AG04449 (cell line): ENCODE data around the gene PRDX4.
A peak's percentile ranks its signal among the peaks of the same experiment; 100 is the strongest.
"Not testable (repeated sequence)": the region's sequence is repeated elsewhere in the genome, so short reads cannot be mapped to it uniquely, and the experiment has no call there.

ENCODE experiments used
- CTCF ChIA-PET: fragments of 350-600 bp; formaldehyde crosslinking; extraction: SDS; loops from one replicate; lab custom pipeline; 2021; ENCODE audit warnings: antibody characterized with exemption; lab: Yijun Ruan, JAX
- POLR2A ChIA-PET: fragments of 400-600, 350-600 bp; formaldehyde crosslinking; extraction: SDS; loops from one replicate; lab custom pipeline; 2020; ENCODE audit warnings: antibody characterized with exemption, inconsistent platforms; lab: Yijun Ruan, JAX
- DNase-seq: peaks from one replicate; pipeline ENCODE4 v3.0.0-alpha.2; 2010; ENCODE audit warnings: low read depth, low spot score
- H3K4me3 ChIP-seq: 2 replicates; pipeline ENCODE4 v1.5.1; 2011; ENCODE audit warnings: low read depth, mild to moderate bottlenecking, control low read depth, low read length
- TF ChIP-seq, protein P1 (sequence below): IDR thresholded peaks from one replicate; pipeline ENCODE4 v1.5.1; 2011; ENCODE audit warnings: mild to moderate bottlenecking, moderate library complexity, low read length, control low read depth, inconsistent platforms; ENCODE audit not compliant: insufficient read depth; ENCODE audit errors: missing control alignments

PRDX4 gene

DNA sequence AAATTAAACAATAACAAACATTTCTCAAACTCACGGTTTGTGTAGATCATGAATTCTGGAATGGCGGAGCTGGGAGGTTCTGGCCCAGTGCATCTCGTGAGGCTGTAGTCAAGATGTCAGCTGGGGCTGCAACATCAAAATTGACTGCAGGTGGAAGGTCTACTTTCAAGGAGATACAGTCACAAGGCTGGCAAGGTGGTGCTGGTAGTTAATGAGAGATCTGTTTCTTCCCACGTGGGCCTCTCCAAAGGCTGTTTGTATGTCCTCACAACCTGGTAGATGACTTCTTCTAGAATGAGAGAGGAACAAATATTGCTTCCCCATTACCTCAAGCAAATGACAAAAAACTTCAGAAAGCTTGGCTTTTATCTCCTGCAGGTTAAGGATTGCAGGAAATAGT lies 8.0 kb upstream of the PRDX4 start:
- TF ChIP-seq, protein P1, sequence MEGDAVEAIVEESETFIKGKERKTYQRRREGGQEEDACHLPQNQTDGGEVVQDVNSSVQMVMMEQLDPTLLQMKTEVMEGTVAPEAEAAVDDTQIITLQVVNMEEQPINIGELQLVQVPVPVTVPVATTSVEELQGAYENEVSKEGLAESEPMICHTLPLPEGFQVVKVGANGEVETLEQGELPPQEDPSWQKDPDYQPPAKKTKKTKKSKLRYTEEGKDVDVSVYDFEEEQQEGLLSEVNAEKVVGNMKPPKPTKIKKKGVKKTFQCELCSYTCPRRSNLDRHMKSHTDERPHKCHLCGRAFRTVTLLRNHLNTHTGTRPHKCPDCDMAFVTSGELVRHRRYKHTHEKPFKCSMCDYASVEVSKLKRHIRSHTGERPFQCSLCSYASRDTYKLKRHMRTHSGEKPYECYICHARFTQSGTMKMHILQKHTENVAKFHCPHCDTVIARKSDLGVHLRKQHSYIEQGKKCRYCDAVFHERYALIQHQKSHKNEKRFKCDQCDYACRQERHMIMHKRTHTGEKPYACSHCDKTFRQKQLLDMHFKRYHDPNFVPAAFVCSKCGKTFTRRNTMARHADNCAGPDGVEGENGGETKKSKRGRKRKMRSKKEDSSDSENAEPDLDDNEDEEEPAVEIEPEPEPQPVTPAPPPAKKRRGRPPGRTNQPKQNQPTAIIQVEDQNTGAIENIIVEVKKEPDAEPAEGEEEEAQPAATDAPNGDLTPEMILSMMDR, result no peak
- ChIA-PET POLR2A (no interaction called here), CTCF (no interaction called here)
- H3K4me3 ChIP-seq, result no peak overlapping the region
- no peak for DNase-seq

DNA sequence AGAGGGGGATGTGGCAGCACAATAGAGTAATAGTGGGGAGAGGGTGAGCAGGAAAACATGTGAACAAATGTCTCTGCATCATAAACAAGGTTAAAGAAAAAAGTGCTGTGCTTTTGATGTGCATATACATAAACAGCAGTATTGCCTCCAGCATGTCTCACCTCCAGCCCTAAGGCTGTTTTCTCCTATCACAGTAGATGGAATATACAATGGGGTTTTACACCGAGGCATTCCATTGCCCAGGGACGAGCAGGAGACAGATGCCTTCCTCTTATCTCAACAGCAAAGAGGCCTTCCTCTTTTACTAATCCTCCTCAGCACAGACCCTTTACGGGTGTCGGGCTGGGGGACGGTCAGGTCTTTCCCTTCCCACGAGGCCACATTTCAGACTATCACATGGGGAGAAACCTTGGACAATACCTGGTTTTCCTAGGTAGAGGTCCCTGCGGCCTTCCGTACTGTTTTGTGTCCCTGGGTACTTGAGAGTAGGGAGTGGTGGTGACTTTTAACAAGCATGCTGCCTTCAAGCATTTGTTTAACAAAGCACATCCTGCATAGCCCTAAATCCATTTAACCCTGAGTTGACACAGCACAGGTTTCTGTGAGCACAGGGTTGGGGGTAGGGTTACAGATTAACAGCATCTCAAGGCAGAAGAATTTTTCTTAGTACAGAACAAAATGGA lies 7.1 kb upstream of the PRDX4 start:
- CTCF ChIA-PET, H3K4me3 ChIP-seq, DNase-seq, POLR2A ChIA-PET: not testable (repeated sequence)

DNA sequence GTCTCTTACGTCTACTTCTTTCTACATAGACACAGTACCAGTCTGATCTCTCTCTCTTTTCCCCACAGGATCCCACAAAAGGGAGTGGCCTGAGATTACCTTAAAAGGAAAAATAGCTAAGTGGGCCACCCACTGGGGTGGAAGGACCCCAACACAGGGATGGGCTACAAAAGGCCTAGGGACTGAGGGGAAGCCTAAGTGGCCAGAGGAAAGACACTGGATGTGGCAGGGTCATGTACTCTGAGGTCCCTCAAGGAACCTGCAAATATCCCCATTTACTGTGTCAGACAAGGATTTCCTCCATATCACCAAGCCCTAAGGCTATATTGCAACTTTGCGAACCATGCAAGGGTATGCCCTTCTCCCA lies 6.5 kb upstream of the PRDX4 start:
- no peak for DNase-seq
- CTCF ChIA-PET, result no interaction called here
- POLR2A ChIA-PET, result no interaction called here
- H3K4me3 ChIP-seq, result no peak overlapping the region
- TF ChIP-seq, protein P1, result no peak

DNA sequence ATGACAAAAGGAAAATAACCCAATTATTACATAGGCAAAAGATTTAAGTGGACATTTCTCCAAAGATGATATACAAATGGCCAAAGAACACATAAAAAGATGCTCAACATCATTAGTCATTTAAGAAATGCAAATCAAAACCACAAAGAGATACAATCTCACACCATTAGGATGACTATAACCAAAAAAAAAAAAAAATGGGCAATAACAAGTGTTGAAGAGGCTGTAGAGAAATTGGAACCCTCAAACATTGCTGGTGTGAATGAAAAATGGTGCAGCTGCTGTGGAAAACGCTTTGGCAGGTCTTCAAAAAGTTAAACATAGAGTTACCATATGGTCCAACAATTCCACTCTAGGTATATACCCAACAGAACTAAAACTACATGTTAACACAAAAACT lies 5.6 kb upstream of the PRDX4 start:
- POLR2A ChIA-PET, result no interaction called here
- TF ChIP-seq, protein P1, result no peak
- H3K4me3 ChIP-seq, result no peak overlapping the region

DNA sequence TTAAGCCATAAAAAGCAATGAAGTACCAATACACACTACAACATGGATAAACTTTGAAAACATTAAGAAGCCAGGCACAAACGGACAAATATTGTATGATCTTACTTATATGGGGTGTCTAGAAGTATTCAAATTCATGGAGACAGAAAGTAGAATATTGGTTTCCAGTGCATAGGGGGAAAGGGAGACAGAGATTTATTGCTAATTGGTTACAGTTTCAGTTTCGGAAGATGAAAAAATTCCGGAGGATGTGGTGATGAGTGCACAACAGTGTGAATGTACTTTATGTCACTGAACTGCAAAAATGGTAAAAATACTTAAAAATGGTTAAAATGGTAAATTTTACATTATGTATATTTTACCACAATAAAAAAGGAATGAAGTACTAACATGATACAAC lies 5.1 kb upstream of the PRDX4 start:
- no peak overlapping the region for H3K4me3 ChIP-seq
- ChIA-PET POLR2A (no interaction called here), CTCF (no interaction called here)
- TF ChIP-seq, protein P1, result no peak
- no peak for DNase-seq

More for the DNA sequence above, 5.6 kb upstream of the PRDX4 start:
- CTCF ChIA-PET, result no interaction called here
- no peak for DNase-seq

DNA sequence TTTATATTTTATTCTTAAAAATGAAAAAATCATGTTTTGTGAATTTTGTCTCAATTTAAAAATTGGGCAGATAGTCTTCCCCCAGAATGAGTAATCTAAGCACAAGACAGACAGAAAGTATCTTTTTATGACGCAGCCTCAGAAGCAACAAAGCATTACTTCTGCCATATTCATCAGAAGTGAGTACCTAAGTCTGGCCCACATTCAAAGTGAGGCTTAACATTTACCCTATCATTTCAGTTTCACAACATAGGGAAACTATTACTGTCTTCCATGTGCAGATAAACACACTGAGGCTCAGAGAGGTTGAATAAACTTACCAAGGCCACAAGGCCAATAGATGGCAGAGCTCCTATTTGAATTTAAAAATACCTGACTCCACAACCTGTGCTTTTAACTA lies 4.4 kb upstream of the PRDX4 start:
- TF ChIP-seq, protein P1, result no peak
- DNase-seq, result peak; percentile 34
- H3K4me3 ChIP-seq, result no peak overlapping the region
- POLR2A ChIA-PET, result no interaction called here
- CTCF ChIA-PET, result no interaction called here

DNA sequence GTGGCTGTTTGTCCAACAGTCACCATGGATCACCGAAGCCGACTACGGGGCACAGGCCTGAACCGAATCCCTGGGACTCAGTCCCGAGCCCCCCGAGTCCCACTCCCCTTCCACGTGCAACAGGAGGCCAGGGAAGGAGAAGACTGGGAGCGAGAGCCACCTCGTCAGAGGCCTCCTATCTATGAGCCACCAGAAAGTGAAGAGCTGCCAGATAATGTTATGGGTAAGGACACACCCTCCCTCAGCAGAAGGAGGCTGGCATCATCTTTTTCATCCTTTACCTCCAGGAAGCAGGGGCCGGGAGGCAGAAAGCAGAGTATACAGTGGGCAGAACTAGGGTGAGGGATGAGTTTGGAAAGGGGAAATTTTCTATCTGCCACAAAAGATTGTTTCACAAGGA lies 2.8 kb upstream of the PRDX4 start:
- ChIA-PET POLR2A (no interaction called here), CTCF (no interaction called here)
- DNase-seq, result no peak
- TF ChIP-seq, protein P1, result no peak
- H3K4me3 ChIP-seq, result no peak overlapping the region
